RPMI7951 (cell line): Measurements from ENCODE around the gene ANAPC2. TPM values are rescaled to one million over a fixed set of nuclear protein-coding genes. Genes with fewer than 3 reads are reported as not detected.

Source experiments
- DNase-seq: peaks from one replicate; pipeline ENCODE4 v3.0.0-alpha.2; 2012; ENCODE audit warnings: low read depth
- total RNA-seq: library from RNA; depleted of rRNA; stranded (reverse); fragments of >200 nt; shearing (Covaris generic); gene quantifications from 2 replicates; pipeline ENCODE4 v1.2.3, GENCODE V29; 2014

The ANAPC2 gene
- total RNA-seq, 1 experiment from 2014 or later: 8.1 TPM

- no peak for DNase-seq
These were observed 28.0 kb upstream of the ANAPC2 start for GRCh38 chr9:137216188-137216965.

GRCh38 chr9:137215196-137215986 is 27.0 kb upstream of the ANAPC2 start:
- DNase-seq: no peak

- DNase-seq: no peak
These were observed 26.3 kb upstream of the ANAPC2 start for GRCh38 chr9:137214620-137215019.

- DNase-seq: no peak
These were observed 25.1 kb upstream of the ANAPC2 start for GRCh38 chr9:137213160-137214060.

DNA sequence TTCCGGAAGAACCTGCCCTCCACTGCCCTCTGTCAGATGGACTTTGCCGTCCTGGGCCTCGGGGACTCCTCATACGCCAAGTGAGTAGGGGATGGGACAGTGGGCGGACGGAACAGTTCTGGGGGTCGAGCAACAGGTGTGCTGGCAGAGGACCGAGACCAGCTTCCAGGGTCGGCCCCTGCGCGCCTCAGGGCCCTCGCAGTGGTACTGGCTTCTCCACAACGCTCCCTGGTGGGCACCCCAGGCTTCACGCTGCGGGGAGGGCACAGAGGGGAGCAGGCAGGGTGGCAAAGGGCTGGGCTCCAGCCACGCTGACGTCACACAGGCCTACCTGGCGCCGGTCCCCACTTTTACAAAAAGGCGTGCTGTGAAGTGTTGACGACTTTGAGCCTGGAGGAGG is 24.2 kb upstream of the ANAPC2 start:
- no peak for DNase-seq

DNA sequence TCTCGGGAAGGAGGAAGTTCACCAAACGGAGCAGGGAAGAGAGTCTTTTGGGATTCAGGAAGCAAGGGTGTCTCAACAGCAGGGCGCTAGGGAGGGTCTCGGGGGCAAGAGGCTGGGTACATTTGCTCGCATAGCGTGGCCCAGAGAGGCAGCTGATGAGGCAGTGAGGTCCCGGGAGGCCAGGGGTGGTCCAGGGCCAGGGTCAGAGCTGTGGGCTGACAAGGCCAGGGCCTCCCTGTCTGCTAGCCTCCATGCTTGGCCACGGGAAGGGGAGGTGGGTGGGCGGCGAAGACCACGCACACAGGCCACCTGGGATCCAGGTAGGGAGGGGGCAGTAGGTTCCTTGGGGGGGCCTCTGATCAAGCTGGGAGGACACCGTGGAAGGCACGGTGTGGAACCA is 23.2 kb upstream of the ANAPC2 start:
- DNase-seq: no peak

GRCh38 chr9:137206602-137207001 is 18.2 kb upstream of the ANAPC2 start:
- DNase-seq: no peak

- peak; percentile 78 for DNase-seq
These were observed 17.0 kb upstream of the ANAPC2 start, which contains the start of the genes NDOR1 and TMEM203 for GRCh38 chr9:137205126-137206069. TSS of gene NDOR1 (plus strand) at chr9:137205700. CDS start at chr9:137205778, 78 bp downstream. TSS of gene TMEM203 (minus strand) at chr9:137205648. CDS start at chr9:137205414, 234 bp downstream.

GRCh38 chr9:137204731-137205125 is 16.4 kb upstream of the ANAPC2 start:
- no peak for DNase-seq

DNA sequence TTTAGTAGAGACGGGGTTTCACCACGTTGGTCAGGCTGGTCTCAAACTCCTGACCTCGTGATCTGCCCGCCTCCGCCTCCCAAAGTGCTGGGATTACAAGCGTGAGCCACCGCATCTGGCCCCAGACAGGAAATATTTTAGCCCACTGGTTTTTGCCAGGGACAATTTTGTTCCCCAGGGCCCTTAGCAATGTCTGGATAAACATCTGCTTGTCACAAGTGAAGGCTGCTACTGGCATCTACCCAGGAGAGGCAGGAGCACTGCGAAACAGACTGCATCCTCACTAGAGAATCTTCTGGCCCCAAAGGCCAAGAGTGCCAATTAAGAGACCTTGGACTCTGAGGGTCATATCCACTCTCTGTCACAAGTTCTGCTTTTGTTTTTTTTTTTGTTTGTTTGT is 14.6 kb upstream of the ANAPC2 start:
- no peak for DNase-seq

DNA sequence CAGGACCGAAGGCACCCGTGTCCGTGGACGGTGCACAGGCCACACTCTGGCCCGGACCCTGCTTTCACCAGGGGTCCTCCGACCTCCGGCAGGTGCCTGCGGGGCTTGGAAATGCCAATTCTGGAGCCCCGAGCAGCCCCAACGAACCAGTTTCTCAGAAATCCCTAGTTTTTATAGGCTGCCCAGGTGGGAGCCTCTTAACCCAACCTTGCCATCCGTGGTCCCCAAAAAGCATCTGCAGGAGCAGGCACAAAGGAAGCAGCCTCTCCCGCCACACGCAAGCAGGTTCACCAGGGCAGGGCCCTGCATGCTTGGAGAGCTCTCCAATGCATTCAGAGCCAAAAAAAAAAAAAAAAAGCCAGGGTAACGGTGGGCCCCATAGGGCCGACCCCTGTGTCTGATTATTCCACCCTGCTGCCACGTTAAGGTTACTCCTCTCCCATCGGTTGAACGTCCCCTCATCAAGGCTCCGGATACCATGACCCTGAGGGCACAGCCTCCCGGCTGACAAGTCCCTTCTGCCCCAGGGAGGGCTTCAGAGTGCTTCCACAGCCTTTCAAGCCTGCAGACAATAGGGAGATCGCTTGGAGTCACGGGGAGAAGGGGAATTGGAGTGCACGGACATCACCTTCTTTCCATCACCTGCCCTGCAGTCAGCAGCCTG is 13.0 kb upstream of the ANAPC2 start:
- no peak for DNase-seq

DNA sequence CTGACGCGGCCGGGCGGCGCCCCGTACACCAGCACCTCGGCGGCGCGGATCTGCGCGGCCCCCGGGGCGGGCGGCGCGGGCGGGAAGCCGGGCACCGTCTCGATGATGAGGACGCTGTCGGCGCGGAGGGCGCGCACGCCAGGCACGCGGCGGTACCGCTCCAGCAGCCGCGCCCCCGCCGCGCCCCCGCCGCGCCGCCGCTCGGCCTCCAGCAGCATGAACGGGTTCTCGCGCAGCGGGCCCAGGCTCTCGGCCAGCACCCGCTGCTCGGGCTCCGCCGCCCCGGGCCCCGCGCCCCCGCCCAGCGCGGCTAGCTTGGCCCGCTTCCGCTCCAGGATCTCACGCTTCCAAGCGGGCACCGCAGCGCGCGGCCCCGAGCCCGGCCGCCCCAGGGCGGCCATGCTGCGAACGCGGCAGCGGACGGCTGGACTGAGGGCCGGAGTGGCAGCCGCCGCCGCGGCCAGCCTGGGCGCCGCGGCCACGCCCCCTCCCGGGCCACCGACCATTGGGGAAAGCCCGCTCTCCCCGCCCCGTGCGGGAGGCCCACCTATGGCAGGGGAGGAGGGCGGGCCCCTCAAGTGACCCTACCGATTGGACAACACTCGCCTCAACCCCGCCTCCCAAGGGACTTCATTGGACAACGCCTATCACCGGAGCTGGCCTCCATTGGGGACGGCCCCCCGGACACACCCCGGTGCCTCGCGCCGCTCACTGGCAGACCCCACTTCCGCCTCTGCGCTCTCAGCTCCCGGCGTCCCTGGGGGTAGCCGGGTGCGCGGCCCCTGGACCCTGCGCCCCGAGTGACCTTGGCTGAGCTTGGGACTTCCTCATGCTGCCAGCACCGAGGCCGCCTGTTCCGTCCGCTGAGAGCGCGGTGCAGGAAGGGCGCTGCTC is 12.2 kb upstream of the ANAPC2 start, which contains the start of gene TPRN:
Gene TPRN (minus strand): TSS at position 431 of the 894 bp plus-strand sequence. CDS start 30 bp downstream, at position 401.
- peak; percentile 98 for DNase-seq

GRCh38 chr9:137199411-137200121 is 11.2 kb upstream of the ANAPC2 start:
- DNase-seq: no peak

DNA sequence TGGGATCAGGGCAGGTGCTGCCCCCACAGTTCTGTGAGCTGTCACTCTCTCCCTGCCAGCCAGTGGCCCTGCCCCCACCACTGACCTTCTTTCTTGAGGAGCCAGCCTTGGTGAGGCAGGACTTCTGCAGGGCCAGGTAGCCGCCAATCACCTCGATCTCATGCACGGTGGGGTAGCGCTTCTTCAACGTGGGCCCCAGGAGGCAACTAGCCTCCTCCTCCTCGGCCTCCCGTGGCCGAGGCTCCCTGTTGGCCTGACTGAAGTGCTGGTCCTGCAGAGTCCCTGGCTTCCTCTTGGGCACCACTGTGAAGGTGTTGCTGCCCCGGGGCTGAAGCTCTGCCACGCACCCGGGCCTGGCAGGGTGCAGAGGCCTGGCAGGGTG is 10.5 kb upstream of the ANAPC2 start:
- DNase-seq: no peak

DNA sequence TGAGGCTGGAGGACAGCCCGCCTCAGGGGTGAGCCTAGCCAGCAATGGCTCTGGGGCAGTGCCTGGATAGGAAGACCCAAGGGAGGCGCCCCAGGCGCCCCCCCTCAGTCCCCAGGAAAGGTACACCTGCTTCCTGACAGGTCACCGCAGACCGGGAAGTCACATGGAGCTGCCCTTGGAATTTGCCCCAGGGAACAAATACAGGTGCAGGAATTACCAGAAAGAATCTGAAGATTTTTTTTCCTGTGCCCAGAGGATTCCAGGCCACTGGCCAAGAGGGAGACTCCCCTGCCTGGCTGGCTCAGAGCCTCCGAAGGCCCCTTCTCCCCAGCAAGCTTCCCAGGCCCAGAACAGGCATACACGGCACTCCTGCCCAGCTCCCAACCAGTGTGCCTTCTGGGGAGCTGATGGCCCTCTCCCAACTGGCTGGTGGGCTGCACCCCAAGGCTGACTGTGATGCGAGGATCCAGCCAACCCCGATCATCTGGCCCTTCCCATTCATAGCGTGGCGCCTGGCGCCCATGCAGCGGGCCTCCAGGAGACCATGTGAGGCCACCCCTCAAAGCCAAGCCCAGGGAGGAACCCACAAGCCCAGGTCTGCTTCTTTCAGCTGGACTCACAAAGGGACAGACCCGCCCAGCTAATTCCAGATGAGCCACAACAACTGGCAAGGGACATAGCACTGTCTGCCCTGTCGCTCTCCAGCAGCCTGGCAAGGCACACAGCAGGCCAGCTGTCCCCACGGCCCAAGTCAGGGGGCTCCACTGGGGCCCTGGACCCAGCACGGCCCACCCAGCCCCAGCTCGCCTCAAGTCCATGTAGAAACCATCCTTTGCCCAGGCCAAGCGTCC is 9.9 kb upstream of the ANAPC2 start:
- no peak for DNase-seq

GRCh38 chr9:137195525-137196220 is 7.3 kb upstream of the ANAPC2 start:
- DNase-seq: no peak

DNA sequence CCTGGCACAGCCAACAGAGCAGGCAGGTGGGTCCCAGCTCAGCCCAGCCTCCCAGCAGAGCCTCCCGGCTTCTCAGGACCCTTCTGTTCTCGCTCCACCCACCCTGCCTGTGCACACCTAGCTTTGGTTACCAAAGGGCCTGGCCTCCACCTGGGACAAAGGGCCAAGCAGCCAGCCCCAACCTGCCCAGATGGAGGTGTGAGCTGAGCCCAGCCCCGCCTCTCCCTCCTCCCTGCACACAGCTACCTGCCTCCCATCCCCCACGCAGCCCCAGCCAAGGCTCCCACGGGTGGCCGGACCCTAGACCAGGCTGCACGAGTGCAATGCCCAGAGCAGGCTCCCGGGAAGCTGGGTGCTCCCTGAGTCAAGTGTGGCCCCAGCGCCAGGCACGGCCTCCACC is 6.5 kb upstream of the ANAPC2 start:
- DNase-seq: no peak
